ELR (cell line): ENCODE measurements around the gene EVL.

Experiments used
- DNase-seq: peaks from one replicate; pipeline ENCODE4 v3.0.0-alpha.2; 2015; ENCODE audit warnings: low read depth

EVL gene

DNA sequence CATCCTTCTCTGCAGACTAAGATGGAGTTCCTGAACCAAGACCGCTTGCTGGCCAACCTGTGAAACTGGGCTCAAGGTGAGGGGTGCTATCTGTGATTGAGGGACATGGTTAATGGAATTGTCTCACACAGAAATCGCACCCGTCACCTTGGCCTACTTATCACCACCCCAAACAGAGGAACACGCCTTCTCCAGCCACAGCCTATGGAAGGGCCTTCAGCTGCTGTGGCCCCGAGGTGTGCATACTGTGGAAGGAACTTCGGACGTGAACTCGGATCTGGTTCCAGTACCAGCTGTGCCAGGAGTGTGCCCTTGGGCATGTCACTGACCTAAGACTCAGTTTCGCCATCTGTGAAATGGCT is 44.4 kb downstream of the EVL start:
- DNase-seq: no peak

- no peak for DNase-seq
These were observed 45.6 kb downstream of the EVL start for GRCh38 chr14:100110816-100111215.

DNA sequence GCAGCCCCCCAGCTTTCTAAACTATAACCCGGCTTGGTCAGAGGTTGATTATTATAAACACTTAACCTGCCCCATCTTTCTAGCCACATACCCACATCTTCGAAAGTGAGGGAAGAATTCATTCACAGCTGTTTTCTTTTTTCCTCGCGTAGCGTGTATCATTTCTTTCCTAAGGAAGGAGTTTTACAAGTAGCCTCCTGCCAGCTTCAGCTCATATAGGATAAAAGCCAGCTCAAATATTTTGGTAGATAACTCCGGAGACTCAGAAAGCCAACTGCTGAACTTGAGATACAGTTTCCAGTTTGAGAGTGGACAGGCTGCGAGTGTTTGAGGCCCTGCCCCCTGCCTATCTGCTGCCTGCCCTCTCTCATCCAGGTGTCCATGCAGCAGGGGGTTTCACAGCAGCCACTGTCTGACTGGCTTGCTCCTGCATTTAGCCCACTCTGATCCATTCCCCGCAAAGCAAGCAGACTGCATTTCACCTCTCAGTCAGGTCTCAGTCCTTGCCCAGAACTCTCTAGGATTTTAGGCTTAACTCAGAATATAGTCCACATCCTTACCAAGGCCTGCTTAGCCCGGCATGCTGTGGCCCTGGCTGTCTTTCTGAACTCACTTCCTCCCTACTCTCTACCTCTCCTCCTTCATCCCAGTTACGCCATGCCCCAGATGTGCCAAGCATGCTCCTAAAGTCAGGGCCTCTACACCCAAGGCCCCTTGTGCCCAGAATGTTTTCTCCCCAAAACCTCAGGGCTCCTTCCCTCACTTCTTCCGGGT is 46.9 kb downstream of the EVL start:
- no peak for DNase-seq

- DNase-seq: no peak
These were observed 49.0 kb downstream of the EVL start for GRCh38 chr14:100114109-100114765.

GRCh38 chr14:100115236-100115635 is 50.0 kb downstream of the EVL start:
- no peak for DNase-seq

- DNase-seq: no peak
These were observed 50.5 kb downstream of the EVL start for GRCh38 chr14:100115726-100116125.

GRCh38 chr14:100116134-100116533 is 50.9 kb downstream of the EVL start:
- DNase-seq: no peak

DNA sequence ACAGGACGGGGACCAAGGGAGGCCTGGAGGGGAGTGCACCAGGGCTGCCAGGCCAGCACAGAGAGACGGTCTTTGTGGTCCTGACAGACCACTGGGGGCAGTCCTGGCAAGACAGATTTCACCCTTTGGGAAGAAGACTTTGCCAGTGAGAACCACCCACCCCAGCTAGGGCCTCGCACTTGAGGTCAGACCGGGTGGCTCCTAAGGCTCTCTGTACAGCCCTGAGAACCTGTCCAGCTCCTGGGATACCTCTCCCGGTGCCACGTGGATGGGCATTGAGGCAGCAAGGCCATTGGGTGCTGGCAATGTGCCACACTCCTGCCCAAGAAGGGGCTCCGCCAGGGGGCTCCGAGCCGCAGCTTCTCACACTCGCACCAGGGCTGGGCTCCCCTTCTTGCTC is 51.8 kb downstream of the EVL start:
- no peak for DNase-seq

- no peak for DNase-seq
These were observed 52.6 kb downstream of the EVL start for GRCh38 chr14:100117633-100118395.

- no peak for DNase-seq
These were observed 53.3 kb downstream of the EVL start for GRCh38 chr14:100118396-100119011.

- DNase-seq: no peak
These were observed 54.0 kb downstream of the EVL start for GRCh38 chr14:100119251-100119650.

DNA sequence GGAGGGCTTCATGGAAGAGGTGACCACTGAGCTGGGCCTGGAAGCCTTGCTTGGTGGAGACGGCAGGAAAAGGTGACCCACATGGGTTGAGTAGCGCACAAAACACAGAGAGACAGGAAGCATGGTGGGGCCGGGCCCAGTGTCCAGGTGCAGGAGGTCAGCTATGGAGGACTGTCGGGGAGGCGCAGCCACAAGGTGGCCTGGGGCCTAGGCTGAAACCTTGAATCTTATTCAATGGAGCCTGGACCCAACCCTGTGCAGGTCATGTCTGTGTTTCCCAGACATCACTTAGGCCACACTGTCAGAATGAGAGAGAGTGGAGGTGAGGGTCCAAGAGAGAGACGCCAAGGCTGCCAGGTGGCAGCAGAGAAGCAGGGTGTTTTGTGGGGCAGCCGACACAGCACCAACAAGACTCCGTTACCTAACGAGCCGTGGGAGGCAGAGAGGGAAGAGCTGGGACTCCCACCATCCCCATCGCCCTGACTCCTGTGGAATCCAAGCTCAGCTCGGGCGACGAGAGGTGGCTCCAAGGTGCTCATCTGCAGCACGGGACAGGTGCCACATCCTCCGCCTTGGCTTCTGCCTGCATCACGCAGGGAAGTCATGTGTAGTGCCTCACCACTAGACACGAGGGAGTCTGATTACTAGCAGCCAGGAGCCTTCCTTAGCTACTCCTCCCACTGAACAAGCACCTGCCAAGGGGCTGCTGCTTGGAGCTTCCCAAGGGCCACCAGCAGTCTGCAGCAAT is 55.5 kb downstream of the EVL start:
- no peak for DNase-seq

DNA sequence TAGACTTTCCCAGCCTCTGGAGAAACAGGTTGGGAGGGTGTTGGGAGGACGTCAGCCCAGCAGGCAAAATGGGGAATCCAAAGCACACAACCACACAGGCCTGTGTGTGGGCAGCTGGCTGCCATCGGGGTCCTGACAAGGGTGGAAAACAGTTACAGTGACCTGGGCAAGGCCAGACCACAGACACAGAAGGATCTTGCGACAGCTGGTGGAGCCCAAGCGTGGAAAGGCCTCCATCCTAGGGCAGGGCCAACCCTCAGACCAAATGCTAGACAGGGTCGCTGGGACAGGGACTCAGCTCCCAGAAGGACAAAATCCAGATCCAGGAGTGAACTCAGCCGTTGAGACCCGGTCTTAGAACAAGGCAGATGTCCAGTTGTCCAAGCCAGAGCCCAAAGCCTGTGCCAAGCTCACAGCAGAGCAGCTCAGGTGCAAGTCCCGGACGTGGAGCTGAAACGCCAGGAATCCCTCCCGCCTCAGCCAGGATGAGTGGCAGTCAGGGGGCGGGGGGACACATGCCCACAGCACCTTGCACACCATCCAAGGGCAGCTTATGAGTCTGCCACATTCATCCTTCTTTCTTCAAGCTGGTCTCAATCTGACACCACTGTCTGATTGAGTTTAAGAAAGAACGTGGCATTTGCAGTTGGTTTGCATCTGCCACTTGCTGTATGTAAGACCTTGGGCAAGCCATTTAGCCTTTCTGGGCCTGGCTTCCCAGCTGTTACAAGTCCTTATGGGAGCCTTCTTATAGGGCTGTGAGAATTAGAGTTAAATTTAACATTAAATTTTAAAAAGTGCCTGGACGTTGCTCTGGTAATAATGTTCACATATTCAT is 56.6 kb downstream of the EVL start:
- DNase-seq: no peak

- no peak for DNase-seq
These were observed 57.4 kb downstream of the EVL start for GRCh38 chr14:100122481-100123223.

DNA sequence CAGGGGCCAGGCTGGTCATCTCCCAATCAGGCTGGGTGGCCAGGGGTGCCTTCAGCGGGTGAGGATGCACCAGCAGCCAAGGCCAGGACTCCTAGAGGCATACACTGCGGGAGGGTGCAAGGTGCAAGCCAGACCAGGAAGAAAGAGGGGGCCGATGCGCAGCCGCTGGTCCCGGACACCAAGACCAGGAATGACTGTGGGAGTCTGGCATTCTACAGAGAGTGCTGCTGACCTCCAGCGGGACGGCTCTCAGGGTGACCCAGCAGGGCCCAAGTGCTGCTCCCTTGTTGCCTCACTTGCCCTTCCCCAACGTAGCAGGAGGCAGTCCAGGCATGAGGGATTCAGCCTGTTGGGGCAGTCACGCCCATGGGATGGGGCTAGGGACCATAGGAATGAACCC is 58.4 kb downstream of the EVL start:
- DNase-seq: no peak

GRCh38 chr14:100124551-100125088 is 59.4 kb downstream of the EVL start:
- DNase-seq: no peak

DNA sequence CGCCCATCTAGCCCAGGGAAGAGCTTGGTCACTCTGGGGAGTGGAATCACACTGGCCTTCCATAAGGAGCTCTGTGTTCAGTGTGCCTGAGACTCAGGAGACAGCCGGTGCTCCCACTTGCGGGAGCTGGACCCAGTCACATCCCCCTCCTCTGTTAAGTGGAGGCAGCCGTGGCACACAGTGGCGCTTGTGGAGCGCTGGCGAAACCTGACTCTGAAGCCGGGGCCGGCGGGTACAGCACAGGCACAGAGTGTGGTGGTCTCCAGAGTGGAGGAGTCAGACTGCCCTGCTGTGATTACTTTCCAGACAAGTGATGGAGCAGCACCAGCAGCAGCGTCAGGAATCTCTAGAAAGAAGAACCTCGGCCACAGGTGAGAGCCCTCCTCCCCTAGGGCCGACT is 61.2 kb downstream of the EVL start:
- no peak for DNase-seq

GRCh38 chr14:100127853-100128455 is 62.7 kb downstream of the EVL start:
- DNase-seq: no peak

DNA sequence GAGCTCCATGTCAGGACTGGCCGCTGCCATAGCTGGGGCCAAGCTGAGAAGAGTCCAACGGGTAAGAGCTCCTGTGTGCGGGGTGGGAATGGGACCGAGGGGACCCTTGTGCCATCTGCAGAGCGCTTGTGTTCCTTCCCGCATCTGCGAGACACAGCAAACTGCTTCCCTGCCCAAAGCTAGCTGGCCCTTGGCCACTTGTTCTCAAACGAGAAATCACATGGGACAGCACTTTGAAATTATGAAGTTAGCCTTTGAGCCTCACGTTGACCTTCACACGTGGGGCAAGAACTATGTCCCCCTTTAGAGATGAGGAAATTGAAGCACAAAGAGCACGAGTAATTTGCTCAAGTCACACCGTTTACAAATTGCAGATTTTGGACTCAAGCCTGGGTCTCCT is 63.5 kb downstream of the EVL start:
- no peak for DNase-seq

DNA sequence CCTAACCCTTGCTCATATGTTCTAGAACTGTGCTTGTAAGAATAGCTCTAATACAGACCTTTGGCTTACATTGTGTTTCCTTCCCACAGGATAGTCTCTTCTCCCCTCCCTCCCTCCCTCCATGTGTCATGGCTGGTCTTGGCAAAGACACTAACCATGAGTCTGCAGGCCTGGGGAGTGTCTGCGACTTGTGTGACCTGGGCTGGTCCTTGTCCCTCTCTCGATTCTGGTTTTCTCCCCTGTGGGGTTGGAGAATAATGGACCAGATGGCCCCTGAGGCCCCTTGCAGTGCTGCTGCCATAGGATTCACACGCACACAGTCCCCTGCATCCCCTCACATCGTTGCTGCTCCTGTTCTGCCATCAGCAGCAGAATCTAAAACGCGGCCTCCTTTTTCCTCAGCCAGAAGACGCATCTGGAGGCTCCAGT is 64.0 kb downstream of the EVL start:
- no peak for DNase-seq
